H9 (cell line): ENCODE data around the gene CARTPT. TPM values are rescaled to one million over a fixed set of nuclear protein-coding genes. Genes with fewer than 3 reads are reported as not detected.

ENCODE experiments used
- DNase-seq: peaks from one replicate; pipeline ENCODE4 v3.0.0-alpha.2; 2017
- H2AFZ ChIP-seq: one replicate; pipeline ENCODE4 v1.6.1; 2013; ENCODE audit warnings: mild to moderate bottlenecking, low read length, control low read depth, moderate library complexity
- H2AK5ac ChIP-seq: 2 replicates; pipeline ENCODE4 v1.6.1; 2013; ENCODE audit warnings: low read length, control low read depth, mixed read lengths; ENCODE audit not compliant: insufficient read length
- H2BK120ac ChIP-seq: one replicate; pipeline ENCODE4 v1.6.1; 2013; ENCODE audit warnings: low read depth, mild to moderate bottlenecking, low read length, control low read depth, inconsistent platforms; ENCODE audit not compliant: poor library complexity, severe bottlenecking
- H2BK12ac ChIP-seq: 2 replicates; pipeline ENCODE4 v1.6.1; 2013; ENCODE audit warnings: low read length, control low read depth, mixed read lengths, low read depth; ENCODE audit not compliant: insufficient read length
- H2BK15ac ChIP-seq: 2 replicates; pipeline ENCODE4 v1.6.1; 2013; ENCODE audit warnings: low read depth, low read length, control low read depth
- H2BK20ac ChIP-seq: one replicate; pipeline ENCODE4 v1.6.1; 2013; ENCODE audit warnings: low read depth, mild to moderate bottlenecking, low read length, control low read depth, inconsistent platforms; ENCODE audit not compliant: poor library complexity, severe bottlenecking
- H2BK5ac ChIP-seq: 2 replicates; pipeline ENCODE4 v1.6.1; 2013; ENCODE audit warnings: low read length, control low read depth, mixed read lengths; ENCODE audit not compliant: insufficient read length
- H3K14ac ChIP-seq: 2 replicates; pipeline ENCODE4 v1.6.1; 2013; ENCODE audit warnings: low read length, control low read depth; ENCODE audit not compliant: insufficient read depth
- H3K18ac ChIP-seq: 2 replicates; pipeline ENCODE4 v1.6.1; 2013; ENCODE audit warnings: low read depth, mild to moderate bottlenecking, mixed read lengths, low read length, control low read depth; ENCODE audit not compliant: insufficient read length
- H3K23ac ChIP-seq: 2 replicates; pipeline ENCODE4 v1.6.1; 2013; ENCODE audit warnings: low read length, control low read depth, mixed read lengths, low read depth; ENCODE audit not compliant: insufficient read length
- H3K23me2 ChIP-seq: 2 replicates; pipeline ENCODE4 v1.6.1; 2013; ENCODE audit warnings: low read depth, mild to moderate bottlenecking, mixed read lengths, low read length, control low read depth; ENCODE audit not compliant: insufficient read length, poor library complexity, severe bottlenecking
- H3K27ac ChIP-seq: 2 replicates; pipeline ENCODE4 v1.5.1; 2013; ENCODE audit warnings: low read length, control low read depth, mixed read lengths, low read depth; ENCODE audit not compliant: insufficient read length
- H3K27me3 ChIP-seq: 2 replicates; pipeline ENCODE4 v1.6.1; 2013; ENCODE audit warnings: low read length, control low read depth, inconsistent platforms; ENCODE audit not compliant: insufficient read depth
- H3K4ac ChIP-seq: 2 replicates; pipeline ENCODE4 v1.6.1; 2013; ENCODE audit warnings: low read depth, mild to moderate bottlenecking, control low read depth, inconsistent platforms, low read length, moderate library complexity
- H3K4me1 ChIP-seq: 2 replicates; pipeline ENCODE4 v1.6.1; 2013; ENCODE audit warnings: low read length, control low read depth, inconsistent platforms; ENCODE audit not compliant: insufficient read depth
- H3K4me2 ChIP-seq: 2 replicates; pipeline ENCODE4 v1.6.1; 2013; ENCODE audit warnings: low read length, control low read depth, mixed read lengths; ENCODE audit not compliant: insufficient read length, insufficient read depth
- H3K56ac ChIP-seq: 2 replicates; pipeline ENCODE4 v1.6.1; 2013; ENCODE audit warnings: low read depth, mild to moderate bottlenecking, mixed read lengths, low read length, control low read depth; ENCODE audit not compliant: insufficient read length
- H3K79me1 ChIP-seq: 2 replicates; pipeline ENCODE4 v1.6.1; 2013; ENCODE audit warnings: low read depth, mild to moderate bottlenecking, moderate library complexity, low read length, control low read depth, inconsistent platforms; ENCODE audit not compliant: insufficient read depth, poor library complexity, severe bottlenecking
- H3K79me2 ChIP-seq: 2 replicates; pipeline ENCODE4 v1.6.1; 2013; ENCODE audit warnings: low read length, control low read depth, inconsistent platforms; ENCODE audit not compliant: insufficient read depth
- H3K9ac ChIP-seq: 2 replicates; pipeline ENCODE4 v1.6.1; 2013; ENCODE audit warnings: low read length, control low read depth, mixed read lengths; ENCODE audit not compliant: insufficient read length; ENCODE audit errors: extremely low read depth
- H3K9me3 ChIP-seq: one replicate; pipeline ENCODE4 v1.6.1; 2013; ENCODE audit warnings: low read depth, low read length, inconsistent platforms; ENCODE audit not compliant: control insufficient read depth
- H3T11ph ChIP-seq: one replicate; pipeline ENCODE4 v1.6.1; 2013; ENCODE audit warnings: mild to moderate bottlenecking, low read length, control low read depth, inconsistent platforms
- H4K20me1 ChIP-seq: one replicate; pipeline ENCODE4 v1.6.1; 2013; ENCODE audit not compliant: control insufficient read depth, insufficient read length, insufficient read depth
- H4K5ac ChIP-seq: 2 replicates; pipeline ENCODE4 v1.6.1; 2013; ENCODE audit warnings: low read depth, mild to moderate bottlenecking, mixed read lengths, low read length, control low read depth; ENCODE audit not compliant: insufficient read length
- H4K8ac ChIP-seq: replicated peaks from 2 replicates; pipeline ENCODE4 v1.6.1; 2013; ENCODE audit warnings: low read length, control low read depth, mixed read lengths, low read depth; ENCODE audit not compliant: insufficient read length
- H4K91ac ChIP-seq: 2 replicates; pipeline ENCODE4 v1.6.1; 2013; ENCODE audit warnings: low read depth, mild to moderate bottlenecking, moderate library complexity, mixed read lengths, low read length, control low read depth; ENCODE audit not compliant: insufficient read length
- H3K27ac Mint-ChIP-seq, 3 experiments: 2 replicates in 2 of 3; 3 replicates in 1 of 3; pipeline ENCODE4 v1.8.0; 2020 to 2021; ENCODE audit warnings: mixed read lengths in 3 of 3, mild to moderate bottlenecking in 1 of 3, moderate library complexity in 1 of 3
- H3K27me3 Mint-ChIP-seq: 2 replicates; pipeline ENCODE4 v1.8.0; 2021; ENCODE audit warnings: low read depth, mild to moderate bottlenecking, moderate library complexity, mixed read lengths
- H3K36me3 Mint-ChIP-seq, 3 experiments: 2 replicates in 2 of 3; 3 replicates in 1 of 3; pipeline ENCODE4 v1.8.0; 2020 to 2021; ENCODE audit warnings: low read depth in 3 of 3, mixed read lengths in 3 of 3; ENCODE audit not compliant: insufficient read depth in 1 of 3
- H3K4me1 Mint-ChIP-seq, 2 experiments: 2 replicates each; pipeline ENCODE4 v1.8.0; 2020; ENCODE audit warnings: mixed read lengths in 2 of 2
- H3K4me3 Mint-ChIP-seq, 2 experiments: 2 replicates in 1 of 2; 3 replicates in 1 of 2; pipeline ENCODE4 v1.8.0; 2020 to 2021; ENCODE audit warnings: mild to moderate bottlenecking in 2 of 2, mixed read lengths in 2 of 2, moderate library complexity in 1 of 2
- H3K9me3 Mint-ChIP-seq, 2 experiments: 2 replicates in 1 of 2; 3 replicates in 1 of 2; pipeline ENCODE4 v1.8.0; 2020; ENCODE audit warnings: mild to moderate bottlenecking in 2 of 2, mixed read lengths in 2 of 2, moderate library complexity in 1 of 2
- total RNA-seq: library from RNA; stranded (reverse); gene quantifications from 2 replicates; pipeline ENCODE4 v1.2.1, GENCODE V29; 2021
- TF ChIP-seq, protein P1 (sequence below): fragments of 200-600 bp; sonication (generic); conservative IDR thresholded peaks from 3 replicates; pipeline ENCODE4 v1.8.0; 2021; ENCODE audit warnings: antibody characterized with exemption, mild to moderate bottlenecking

Gene CARTPT
- total RNA-seq, 1 experiment from 2014 or later, result not detected

DNA sequence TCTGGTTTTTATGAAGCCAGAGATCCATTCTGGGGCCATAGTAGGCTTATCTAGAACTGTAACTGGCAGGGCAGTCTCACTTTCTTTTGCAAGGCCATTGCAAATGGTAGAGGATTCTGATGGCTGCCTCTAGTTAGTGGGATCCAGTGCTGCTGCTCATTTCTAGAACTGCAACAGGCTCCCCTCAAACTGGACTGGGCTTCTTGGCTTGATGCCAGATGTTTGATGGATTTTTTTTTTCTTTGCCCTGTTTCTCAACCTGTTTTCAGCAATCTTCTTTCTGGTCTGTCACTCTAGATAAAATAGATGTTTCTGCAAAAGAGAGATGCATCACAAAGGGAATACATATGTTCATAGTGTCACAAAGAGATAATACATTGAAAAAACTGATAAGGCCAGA lies 11.9 kb downstream of the CARTPT start:
- Histone ChIP-seq H2AFZ (no peak overlapping the region), H3K4me2 (no peak overlapping the region), H4K8ac (no peak overlapping the region), H4K5ac (no peak overlapping the region), H2BK12ac (no peak overlapping the region), H3K79me1 (no peaks in the 10 kb centered on the region), H3K23ac (no peak overlapping the region), H4K91ac (no peak overlapping the region), H3K56ac (no peak overlapping the region), H3K9ac (no peak overlapping the region), H2BK15ac (no peak overlapping the region), H3K79me2 (no peaks in the 10 kb centered on the region), H3K27ac (no peak overlapping the region), H3K27me3 (no peaks in the 10 kb centered on the region), H3K4me1 (no peaks in the 10 kb centered on the region), H4K20me1 (no peaks in the 10 kb centered on the region), H2BK20ac (no peak overlapping the region), H3K18ac (no peak overlapping the region), H2BK5ac (no peak overlapping the region), H3K14ac (no peak overlapping the region), H3K4ac (no peak overlapping the region), H3T11ph (no peak overlapping the region), H2AK5ac (no peak overlapping the region), H2BK120ac (no peak overlapping the region), H3K9me3 (no peaks in the 10 kb centered on the region), H3K23me2 (no peaks in the 10 kb centered on the region)
- Mint-ChIP-seq H3K4me3 (no peak overlapping the region), H3K9me3 (peaks cover 0 to 3% of the 10 kb centered on the region in 2 experiments; a peak in 1 of 5 replicates), H3K27ac (no peak overlapping the region), H3K27me3 (peaks cover 16% of the 10 kb centered on the region), H3K4me1 (no peaks in the 10 kb centered on the region), H3K36me3 (no peaks in the 10 kb centered on the region)
- no peak for DNase-seq
- TF ChIP-seq, protein P1, sequence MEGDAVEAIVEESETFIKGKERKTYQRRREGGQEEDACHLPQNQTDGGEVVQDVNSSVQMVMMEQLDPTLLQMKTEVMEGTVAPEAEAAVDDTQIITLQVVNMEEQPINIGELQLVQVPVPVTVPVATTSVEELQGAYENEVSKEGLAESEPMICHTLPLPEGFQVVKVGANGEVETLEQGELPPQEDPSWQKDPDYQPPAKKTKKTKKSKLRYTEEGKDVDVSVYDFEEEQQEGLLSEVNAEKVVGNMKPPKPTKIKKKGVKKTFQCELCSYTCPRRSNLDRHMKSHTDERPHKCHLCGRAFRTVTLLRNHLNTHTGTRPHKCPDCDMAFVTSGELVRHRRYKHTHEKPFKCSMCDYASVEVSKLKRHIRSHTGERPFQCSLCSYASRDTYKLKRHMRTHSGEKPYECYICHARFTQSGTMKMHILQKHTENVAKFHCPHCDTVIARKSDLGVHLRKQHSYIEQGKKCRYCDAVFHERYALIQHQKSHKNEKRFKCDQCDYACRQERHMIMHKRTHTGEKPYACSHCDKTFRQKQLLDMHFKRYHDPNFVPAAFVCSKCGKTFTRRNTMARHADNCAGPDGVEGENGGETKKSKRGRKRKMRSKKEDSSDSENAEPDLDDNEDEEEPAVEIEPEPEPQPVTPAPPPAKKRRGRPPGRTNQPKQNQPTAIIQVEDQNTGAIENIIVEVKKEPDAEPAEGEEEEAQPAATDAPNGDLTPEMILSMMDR, result no peak
